Measurements from ENCODE around the gene GAS2. TPM values are rescaled to one million over a fixed set of nuclear protein-coding genes. Genes with fewer than 3 reads are reported as not detected.

GAS2 gene
- total RNA-seq, 1 experiment from 2014 or later = not detected

DNA sequence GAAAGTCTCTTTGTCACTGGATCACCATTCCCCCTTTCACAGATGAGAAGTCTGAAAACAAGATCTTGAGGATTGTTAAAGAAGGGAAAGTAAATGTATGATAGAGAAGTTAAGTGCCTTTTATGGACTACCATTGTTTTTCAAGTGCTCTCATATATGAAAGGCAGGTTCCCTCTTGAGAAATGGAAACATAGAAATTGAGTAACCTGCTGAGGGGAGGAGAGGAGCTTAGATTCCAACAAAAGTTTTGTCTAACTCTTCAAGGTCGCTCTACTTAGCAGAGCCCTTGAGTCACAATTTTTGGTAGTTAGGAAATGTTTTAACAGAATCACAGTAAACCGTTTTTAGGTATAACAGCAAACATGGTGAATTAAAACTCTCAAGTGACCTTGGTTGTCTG is 83.1 kb downstream of the GAS2 start:
- Histone ChIP-seq H3K4me3 (no peak overlapping the region), H3K36me3 (no peaks in the 10 kb centered on the region), H3K27me3 (no peaks in the 10 kb centered on the region), H3K9me3 (no peaks in the 10 kb centered on the region)
- no peak for DNase-seq

DNA sequence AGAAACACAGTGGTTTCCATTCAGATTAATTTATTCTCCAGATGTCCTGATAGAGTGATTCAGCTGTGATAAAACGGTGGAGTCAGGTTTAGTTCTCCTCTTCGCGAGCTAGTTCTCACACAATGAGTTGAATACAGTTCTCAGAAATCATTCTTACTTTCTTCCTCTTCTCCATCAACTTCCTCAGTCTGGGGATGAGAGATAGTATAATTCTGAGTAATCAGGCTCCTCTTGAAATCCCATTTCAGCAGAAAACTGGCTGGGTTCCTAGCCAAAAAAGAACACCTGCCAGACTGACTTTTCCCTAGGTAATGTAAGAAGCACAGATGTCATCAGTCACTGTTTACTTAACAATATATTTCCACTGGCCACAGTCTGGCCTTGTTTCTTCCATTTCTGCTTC is 86.5 kb downstream of the GAS2 start:
- Histone ChIP-seq H3K9me3 (no peaks in the 10 kb centered on the region), H3K4me3 (no peak overlapping the region), H3K36me3 (no peaks in the 10 kb centered on the region), H3K27me3 (peaks cover 5% of the 10 kb centered on the region)
- DNase-seq = no peak

DNA sequence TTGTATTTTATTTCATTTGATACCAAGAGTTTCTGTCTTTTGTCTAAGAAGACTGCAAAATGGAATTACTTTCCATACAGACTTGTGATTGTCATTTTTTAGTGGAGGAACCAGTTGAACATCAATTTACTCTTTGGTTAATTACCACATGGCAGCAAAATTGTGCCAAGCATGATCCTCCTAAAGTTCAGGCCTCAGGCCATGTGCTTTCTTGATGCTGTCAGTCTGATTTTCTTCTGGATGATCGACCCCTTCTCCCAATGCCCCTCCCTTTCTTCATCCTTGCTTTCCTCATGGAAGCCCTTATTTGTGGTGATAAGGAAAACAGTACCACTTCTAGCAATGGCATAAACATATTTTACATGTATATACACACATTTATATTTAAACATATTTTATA is 87.0 kb downstream of the GAS2 start:
- no peaks in the 10 kb centered on the region for H3K9me3 ChIP-seq
- no peak for DNase-seq
- no peak overlapping the region for H3K4me3 ChIP-seq
- H3K27me3 ChIP-seq = peaks cover 5% of the 10 kb centered on the region
- no peaks in the 10 kb centered on the region for H3K36me3 ChIP-seq

DNA sequence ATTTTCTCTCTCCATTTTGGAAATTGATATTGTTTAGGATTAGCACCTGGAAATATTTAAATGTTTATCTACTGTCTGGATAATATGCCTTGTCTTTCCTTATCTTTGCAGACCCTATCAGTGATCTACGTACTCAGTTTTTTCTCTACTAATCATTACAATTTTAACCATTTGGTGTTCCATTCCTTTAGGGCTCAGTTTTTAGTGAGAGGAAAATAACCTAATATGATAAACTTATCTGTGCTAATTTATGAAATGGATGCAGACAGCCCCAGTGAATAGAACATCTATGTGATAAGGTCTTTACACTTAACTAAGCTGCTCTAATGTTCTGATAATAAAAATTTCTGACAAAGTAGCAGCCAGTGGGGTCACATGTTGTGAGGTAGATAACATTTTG is 94.7 kb downstream of the GAS2 start:
- DNase-seq = no peak
- Histone ChIP-seq H3K36me3 (no peaks in the 10 kb centered on the region), H3K27me3 (peaks cover 5% of the 10 kb centered on the region), H3K9me3 (no peaks in the 10 kb centered on the region), H3K4me3 (no peak overlapping the region)

DNA sequence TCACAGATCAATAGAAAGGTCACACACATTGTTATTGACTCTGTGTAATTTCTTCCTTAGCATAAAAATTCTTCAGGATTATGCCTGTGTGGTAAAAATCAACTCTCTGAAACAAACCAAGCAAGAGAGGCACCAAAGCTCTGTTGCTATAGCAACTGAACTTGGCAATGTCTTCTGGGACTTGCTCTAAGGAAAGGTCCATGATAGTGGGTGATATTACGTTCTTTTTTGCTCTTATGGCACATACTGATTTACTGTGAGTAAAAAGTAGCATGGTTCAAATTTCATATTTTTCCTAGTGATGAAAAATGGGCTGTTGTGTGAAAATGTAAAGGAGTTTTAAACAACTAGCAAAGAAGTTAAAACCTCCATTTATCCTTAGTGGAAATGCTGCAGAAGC is 96.8 kb downstream of the GAS2 start:
- Histone ChIP-seq H3K9me3 (no peaks in the 10 kb centered on the region), H3K27me3 (no peaks in the 10 kb centered on the region)
- DNase-seq = no peak

DNA sequence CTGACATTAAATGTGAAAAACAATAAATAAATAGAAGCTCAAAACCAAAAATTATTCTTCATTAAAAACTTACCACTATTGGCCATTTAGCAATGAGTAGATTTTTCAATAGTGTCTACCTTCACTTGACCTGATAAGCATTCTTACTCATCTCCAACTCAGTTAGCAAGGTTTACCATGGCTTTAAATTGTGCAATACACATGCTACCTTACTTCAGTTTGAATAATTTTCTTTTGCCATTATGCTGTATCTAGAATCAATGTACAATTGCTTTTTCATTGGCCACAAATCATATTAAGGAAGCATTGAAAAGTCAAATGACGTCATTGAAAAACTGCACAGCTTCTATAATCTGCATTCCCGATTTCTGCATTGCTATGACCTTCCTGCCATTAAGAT is 98.3 kb downstream of the GAS2 start:
- no peak for DNase-seq
- Histone ChIP-seq H3K36me3 (no peaks in the 10 kb centered on the region), H3K4me3 (no peak overlapping the region), H3K9me3 (no peaks in the 10 kb centered on the region), H3K27me3 (no peaks in the 10 kb centered on the region)

More for the DNA sequence above, 96.8 kb downstream of the GAS2 start:
- Histone ChIP-seq H3K4me3 (no peak overlapping the region), H3K36me3 (no peaks in the 10 kb centered on the region)

DNA sequence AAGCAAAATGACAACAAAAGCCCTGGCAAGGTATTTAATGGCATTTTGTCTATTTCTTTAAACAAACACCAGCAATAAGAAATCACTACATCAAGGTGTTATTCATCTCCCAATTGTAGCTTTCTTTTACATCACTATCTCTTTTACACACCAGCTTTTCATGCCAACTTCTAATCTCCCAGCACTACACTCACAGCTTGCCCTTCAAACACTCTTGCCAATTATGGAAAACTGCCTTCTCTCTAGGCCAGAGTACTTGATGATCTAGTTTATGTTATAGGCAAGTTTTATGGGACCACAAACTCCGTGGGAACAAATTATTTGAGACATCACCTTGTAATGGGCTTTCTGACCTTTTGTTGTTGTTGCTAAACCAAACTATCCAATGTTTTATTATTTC is 101.9 kb downstream of the GAS2 start:
- no peaks in the 10 kb centered on the region for H3K9me3 ChIP-seq
- no peaks in the 10 kb centered on the region for H3K36me3 ChIP-seq
- DNase-seq = no peak
- H3K4me3 ChIP-seq = no peak overlapping the region
- no peaks in the 10 kb centered on the region for H3K27me3 ChIP-seq

DNA sequence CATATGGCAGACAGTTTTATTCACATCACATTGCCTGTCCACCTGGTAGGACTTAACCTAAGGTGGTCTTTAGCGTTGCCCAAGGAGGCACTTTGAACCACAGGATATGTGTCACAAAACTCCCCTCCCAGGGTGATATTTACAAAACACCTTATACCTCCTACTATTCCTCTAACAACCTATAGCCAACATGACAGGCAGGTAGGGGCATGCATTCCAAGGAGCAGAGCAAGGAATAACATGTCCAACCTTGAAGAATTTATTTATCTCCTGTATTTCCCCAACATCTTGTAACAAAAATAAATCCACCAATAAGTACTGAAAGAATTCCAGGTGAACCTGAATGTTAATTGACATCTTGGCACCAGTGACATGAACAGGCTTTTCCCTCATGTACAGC is 102.7 kb downstream of the GAS2 start:
- Histone ChIP-seq H3K9me3 (no peaks in the 10 kb centered on the region), H3K27me3 (no peaks in the 10 kb centered on the region), H3K4me3 (no peak overlapping the region), H3K36me3 (no peaks in the 10 kb centered on the region)
- no peak for DNase-seq

DNA sequence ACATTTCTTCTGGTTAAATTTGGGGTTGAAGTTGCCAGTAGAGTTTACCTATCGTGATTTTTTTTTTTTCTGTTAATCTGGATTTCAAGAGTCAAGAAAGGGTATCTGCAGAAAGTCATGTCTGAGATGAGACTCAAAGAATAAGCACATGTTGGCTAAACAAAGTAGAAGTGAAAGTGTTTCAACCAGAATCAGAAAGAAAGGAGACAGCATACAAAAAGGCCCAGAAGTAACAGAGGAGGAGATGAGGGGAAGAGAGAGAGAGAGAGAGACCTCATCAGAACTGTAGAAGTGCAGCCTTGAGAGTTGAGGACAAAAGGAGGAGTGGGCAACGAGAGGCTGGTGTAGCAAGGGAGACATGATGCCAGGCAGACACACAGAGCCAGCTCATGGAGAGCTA is 108.3 kb downstream of the GAS2 start:
- no peak overlapping the region for H3K4me3 ChIP-seq
- no peaks in the 10 kb centered on the region for H3K27me3 ChIP-seq
- H3K9me3 ChIP-seq = no peaks in the 10 kb centered on the region
- no peak for DNase-seq
- no peaks in the 10 kb centered on the region for H3K36me3 ChIP-seq

DNA sequence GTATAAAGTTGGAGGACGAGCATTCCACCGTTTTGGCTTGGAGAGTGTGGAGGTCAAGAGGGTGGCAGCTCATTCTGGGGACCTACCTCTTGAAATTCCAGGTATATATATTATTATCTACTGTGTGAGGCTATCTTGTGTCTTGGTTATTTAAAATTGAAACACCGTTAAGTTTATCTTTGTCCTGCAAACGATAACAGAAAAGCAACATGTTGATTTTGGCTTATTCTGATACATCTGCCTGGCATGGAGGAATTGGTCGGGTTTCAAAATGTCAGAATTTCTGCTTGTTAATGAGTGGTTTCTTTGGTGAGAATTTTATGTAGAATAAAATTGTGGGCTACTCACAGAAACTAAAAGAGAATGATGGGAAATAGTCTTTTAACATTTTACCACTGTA is 108.8 kb downstream of the GAS2 start:
- Histone ChIP-seq H3K36me3 (no peaks in the 10 kb centered on the region), H3K9me3 (no peaks in the 10 kb centered on the region), H3K27me3 (no peaks in the 10 kb centered on the region), H3K4me3 (no peak overlapping the region)
- no peak for DNase-seq

DNA sequence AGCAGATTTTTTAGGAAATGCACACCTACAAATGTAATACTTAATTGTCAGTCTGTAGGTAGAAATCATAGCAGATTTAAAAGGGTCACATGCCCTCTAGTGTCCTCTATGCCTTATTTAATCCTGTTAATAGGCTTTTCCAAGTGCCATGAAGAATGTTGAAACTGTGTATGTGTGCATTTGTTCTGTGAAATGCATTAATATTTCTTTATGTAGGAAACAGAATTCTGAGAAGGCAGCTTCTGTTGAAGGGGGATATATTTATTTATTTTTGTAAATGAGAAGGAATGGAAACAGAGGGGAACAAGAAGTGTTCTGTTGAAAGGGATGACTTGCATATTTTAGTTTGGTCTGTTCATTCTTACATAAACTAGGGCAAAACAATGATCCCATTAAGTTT is 112.2 kb downstream of the GAS2 start:
- Histone ChIP-seq H3K36me3 (no peaks in the 10 kb centered on the region), H3K27me3 (no peaks in the 10 kb centered on the region), H3K9me3 (no peaks in the 10 kb centered on the region), H3K4me3 (no peak overlapping the region)
- DNase-seq = no peak

DNA sequence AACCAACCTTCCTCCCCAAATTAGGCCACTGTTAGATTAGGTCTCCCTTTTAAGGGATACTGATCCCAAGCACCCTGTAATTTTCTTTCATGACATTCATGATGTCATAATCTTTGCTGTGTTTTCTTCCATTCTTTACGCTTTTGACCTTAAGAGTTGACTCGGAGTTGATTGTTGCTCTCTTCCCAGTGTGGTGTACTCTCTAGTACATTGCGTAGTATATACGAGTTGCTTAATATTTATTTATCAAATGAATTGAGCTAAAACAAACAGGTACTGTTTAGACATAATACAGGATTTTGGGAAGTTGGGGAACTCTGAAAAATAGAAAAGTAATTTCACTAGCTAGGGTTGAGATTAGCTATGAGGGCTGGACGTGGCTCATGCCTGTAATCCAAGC is 113.4 kb downstream of the GAS2 start:
- H3K36me3 ChIP-seq = no peaks in the 10 kb centered on the region
- DNase-seq = no peak
- no peak overlapping the region for H3K4me3 ChIP-seq
- no peaks in the 10 kb centered on the region for H3K9me3 ChIP-seq
- H3K27me3 ChIP-seq = no peaks in the 10 kb centered on the region

DNA sequence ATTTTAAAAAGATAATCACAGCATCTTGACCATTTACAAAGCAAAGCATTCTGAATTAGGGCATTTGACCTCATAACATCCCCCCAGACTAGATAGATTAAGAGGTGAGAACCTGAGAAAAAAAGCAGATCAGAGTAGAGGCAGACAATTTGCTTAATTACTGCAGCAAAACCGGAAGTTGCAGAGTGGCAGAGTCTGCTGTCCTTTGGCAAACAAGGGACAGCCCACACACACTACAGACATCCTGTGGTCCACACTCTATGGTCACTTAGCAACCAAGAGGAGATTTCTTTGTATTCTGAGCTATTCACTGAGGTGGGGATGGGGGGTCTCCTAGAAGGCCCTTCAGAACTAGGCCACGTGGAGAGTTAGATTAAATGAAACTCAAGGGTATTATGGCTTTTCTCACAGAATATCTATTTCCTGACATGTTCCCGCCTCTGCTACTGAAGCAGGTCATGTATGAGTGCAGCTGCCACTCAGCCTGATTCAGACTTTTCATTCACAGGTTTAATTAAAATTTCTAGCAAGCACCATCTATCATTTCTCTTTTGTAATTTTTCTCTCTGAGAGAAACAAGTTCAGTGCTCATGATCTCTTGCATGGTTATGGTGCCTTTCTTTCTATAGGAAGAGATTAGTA is 114.7 kb downstream of the GAS2 start:
- Histone ChIP-seq H3K9me3 (no peaks in the 10 kb centered on the region), H3K4me3 (no peak overlapping the region), H3K36me3 (no peaks in the 10 kb centered on the region), H3K27me3 (0 out of 2 replicates have a peak, but pooled peaks cover 2% of the 10 kb centered on the region)
- no peak for DNase-seq

DNA sequence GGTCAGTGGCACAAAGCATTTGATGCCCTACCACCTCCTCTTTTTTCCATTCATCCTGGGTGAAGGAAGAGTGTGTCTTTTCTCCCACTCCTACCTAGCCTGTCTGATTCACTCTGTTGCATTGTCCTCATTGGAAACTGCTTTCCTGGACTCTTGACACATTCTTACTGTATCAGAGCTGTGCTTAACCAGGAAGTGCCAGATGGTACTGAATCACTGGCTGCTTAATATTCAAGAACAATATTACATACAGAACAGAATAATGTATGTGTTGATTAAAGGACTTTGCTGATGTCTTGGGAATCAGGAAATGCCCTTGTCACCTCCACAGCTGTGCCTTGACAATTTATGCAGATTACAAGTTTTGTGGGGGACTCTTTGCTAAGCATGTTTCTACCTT is 118.8 kb downstream of the GAS2 start:
- H3K4me3 ChIP-seq = no peak overlapping the region
- H3K9me3 ChIP-seq = no peaks in the 10 kb centered on the region
- H3K27me3 ChIP-seq = 0 out of 2 replicates have a peak, but pooled peaks cover 2% of the 10 kb centered on the region
- DNase-seq = no peak
- H3K36me3 ChIP-seq = no peaks in the 10 kb centered on the region

DNA sequence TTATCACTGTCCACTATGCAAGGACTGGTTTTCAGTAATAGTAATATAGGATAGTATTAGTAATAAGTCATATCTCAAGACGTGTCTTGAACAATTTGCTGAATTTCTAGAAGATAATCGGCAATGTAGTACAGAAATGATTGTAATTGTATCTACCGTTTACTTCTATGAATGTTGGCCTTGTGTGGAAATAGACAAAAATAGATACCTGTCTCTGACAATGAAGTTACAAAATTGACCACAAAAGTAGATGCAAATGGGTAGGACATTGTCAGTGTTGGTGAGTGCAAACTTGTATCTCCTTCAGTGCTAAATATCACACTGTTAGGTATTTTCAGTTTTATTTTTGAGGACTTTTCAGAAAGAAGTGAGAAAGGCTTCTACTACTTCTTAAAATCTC is 120.1 kb downstream of the GAS2 start:
- H3K27me3 ChIP-seq = 0 out of 2 replicates have a peak, but pooled peaks cover 2% of the 10 kb centered on the region
- no peak for DNase-seq
- no peaks in the 10 kb centered on the region for H3K36me3 ChIP-seq
- no peak overlapping the region for H3K4me3 ChIP-seq
- H3K9me3 ChIP-seq = no peaks in the 10 kb centered on the region

DNA sequence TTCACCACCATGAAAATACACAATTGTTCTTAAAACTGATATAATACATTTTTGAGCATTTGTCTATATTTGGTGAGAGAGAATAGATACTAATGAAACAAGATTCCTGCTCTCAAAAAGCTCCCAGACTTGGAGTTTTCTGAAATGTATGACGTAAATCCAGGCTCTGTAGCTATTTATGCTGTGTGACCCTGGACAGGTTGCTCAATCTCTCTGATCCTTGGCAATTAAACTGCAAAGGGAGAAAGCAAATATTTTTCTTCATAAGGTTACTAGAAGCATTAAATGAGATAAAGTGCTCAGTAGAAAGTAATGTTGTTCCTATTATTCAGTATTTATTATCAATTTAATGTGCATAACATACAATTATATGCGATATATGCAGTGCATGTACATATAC is 120.6 kb downstream of the GAS2 start:
- no peaks in the 10 kb centered on the region for H3K36me3 ChIP-seq
- DNase-seq = no peak
- H3K9me3 ChIP-seq = no peaks in the 10 kb centered on the region
- 0 out of 2 replicates have a peak, but pooled peaks cover 2% of the 10 kb centered on the region for H3K27me3 ChIP-seq
- no peak overlapping the region for H3K4me3 ChIP-seq

DNA sequence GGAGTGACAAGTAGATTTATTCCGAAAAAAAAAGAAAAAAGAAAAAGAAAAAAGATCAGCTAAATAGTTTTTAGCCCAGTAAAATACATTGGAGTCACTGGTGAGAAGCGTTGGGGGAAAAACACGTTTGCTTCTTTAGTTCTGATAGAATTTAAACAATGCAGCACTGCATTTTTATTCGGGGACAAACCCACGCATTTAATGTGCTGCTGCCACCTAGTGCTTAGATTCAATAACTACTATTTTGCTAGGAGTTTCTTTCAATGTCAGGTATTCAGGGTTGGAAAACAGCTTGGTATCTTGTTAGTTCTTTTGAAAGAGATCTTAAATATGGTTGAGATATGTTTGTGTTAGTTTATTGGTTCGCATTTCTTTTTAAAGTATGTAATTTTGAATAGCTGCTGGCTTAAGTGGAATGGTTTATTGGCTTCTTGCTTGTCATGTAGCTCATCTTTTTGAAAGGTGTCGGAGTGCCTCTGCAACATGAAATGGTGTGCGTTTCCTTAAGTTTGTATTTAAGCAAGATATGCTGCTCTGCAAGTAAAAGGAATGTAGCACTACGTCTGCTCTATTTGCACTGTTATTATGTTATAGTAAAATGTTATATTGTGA is 121.2 kb downstream of the GAS2 start:
- Histone ChIP-seq H3K9me3 (no peaks in the 10 kb centered on the region), H3K4me3 (no peak overlapping the region), H3K36me3 (no peaks in the 10 kb centered on the region), H3K27me3 (0 out of 2 replicates have a peak, but pooled peaks cover 2% of the 10 kb centered on the region)
- no peak for DNase-seq

DNA sequence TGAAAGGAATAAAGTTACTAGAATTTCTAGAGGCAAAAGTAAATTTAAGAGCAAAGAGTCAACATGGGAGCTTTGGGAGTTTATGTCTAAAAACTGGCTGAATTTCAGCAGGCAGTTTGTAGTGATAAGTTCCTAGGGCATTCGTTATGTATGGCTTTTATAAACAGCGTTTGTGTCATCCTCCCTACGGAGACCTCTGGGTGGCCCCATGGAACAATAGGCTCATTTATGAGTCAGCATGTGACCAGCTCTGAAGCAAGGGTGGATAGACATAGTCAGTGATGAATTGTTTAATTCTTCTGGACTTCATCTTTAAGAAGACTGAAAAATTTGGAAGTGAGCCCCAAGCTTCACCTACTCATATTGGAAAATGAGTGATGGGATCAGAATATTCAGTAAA is 126.1 kb downstream of the GAS2 start:
- peak; percentile 65 for DNase-seq
- H3K9me3 ChIP-seq = no peaks in the 10 kb centered on the region
- no peaks in the 10 kb centered on the region for H3K36me3 ChIP-seq
- H3K4me3 ChIP-seq = no peak overlapping the region
- H3K27me3 ChIP-seq = no peaks in the 10 kb centered on the region

Data from MG63 (cell line).